ENCODE measurements around the gene SYTL3.
"Not testable (repeated sequence)": the region's sequence is repeated elsewhere in the genome, so short reads cannot be mapped to it uniquely, and the experiment has no call there.

SYTL3 gene

DNA sequence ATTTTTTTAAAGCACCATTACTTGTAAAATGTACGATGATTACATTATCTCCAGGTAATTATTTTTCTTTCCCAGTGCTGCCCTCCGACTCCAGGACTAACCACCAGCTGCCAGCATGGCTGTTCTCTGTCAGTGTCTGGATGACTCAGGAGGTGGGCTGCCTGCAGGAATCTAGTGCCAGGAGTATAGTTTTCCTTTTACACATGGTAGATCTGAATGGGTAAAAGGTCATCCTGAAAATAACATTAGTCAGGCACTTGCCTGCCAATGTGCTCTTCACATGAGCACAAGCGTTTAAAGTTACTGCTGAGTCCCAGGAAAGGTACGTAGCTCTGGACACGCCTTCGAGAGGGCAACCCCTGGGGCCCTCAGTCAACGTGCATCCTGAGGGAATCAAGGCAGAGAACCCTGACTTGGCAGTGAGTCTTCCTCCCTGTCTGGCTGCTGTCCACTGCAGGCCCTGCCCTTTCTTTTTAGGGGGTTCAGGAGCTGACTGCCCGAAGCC is 7.7 kb upstream of the SYTL3 start:
- DNase-seq: no peak

DNA sequence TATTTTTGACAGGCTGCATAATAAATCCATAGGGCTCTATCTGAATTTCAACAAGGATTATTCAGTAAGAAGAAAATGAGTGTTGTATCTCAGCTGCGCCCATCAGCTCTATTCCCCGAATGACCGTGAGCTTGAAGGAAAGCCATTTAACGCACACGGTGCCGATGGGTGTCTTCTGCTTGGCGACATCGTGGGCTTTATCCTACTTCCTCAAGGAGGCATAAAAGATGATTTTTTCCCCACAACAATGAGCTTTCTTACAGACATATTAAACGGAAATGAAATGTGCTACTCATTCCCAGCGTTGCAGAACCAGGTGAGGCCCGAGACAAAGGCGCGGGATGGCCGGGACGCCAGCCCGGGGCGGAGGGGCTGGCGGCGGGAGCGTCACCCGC is 6.0 kb upstream of the SYTL3 start:
- DNase-seq: no peak

DNA sequence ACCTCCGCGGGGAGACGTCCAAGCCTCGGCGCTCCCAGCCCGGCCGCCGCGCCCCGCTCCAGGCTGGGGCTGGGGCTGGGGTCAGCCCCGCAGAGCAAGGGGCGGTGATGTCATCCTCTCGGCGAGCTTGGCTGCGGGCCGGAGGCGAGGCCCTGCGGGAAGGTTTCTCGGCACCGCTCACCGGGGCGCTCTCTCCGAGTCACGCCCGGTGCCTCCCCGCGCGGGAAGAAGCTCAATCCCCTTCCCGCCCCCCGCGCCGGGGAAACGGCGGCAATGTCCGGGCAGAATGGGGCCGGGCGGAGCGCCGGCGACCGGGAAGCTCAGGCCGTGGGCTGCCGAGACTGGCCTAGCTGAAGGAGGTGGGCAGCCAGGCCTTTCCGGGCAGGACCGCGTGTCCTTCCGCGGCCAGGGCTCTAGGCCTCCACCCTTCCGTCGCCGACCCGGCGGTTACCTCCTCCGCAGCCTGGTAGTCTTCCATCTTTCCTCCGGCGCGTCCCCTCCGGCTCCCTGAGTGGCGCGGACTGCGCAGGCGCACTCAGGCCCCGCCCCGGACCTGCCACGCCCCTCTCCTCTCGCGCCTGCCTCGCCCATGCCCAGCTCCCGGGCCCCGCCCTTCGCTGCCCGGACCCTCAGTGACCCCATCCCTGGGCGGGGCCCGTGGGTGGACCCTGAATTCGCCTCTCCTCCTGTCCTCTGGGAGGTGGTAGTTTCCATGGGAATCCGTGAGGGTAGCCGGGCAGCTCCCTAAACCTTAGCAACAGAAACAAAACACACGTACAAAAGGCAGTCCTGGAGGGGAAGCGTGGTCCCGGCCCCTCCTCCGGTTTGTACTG is 5.4 kb upstream of the SYTL3 start, which contains the start of gene DYNLT1:
TSS of gene DYNLT1 (minus strand) at position 513 of the 833 bp plus-strand sequence. CDS start at position 478, 35 bp downstream.
- DNase-seq: peak; percentile 83 to 84

DNA sequence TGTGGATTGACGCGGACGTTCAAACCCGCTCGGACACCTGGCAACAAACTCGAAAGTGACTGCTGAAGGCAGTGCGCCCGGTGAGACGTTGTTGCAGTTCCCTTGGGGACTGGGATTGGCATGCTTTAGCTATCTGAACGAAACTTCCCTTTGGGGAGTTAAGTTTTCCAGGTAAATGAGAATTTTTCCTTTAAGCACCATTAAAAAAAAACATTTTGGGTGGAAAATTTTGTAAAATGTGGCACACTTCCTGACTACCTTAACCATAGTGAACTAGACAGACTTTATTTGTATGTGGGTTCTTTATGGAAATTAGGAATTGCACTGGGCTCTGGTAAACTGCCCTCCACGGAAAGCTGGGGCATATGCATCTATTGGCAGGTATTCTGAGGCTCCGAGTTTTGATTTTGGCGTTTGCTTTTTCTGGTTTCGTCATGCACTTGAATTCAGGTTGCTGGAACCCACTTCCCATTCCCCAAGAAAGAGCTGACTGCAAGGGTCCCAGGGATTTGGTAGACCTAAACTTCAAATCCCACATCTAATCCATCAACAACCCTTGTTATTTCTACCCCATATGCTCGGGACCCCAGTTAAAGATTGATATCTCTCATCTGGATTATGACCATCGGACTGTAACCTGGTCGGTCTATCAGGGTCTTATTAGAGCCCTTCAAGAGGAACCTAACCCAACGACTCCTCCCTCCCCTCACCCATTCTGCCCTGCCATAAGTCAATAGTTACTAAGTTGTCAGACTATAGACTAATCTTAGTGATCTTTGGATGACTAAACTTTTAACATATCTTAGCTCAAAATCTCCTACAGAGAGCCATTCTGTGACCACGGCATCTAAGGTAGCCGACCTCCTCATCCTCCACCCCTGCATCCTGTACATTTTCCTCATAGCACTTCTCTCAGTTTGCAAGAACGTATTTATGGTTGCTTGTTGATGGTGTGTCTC is 4.5 kb upstream of the SYTL3 start:
- DNase-seq: no peak

DNA sequence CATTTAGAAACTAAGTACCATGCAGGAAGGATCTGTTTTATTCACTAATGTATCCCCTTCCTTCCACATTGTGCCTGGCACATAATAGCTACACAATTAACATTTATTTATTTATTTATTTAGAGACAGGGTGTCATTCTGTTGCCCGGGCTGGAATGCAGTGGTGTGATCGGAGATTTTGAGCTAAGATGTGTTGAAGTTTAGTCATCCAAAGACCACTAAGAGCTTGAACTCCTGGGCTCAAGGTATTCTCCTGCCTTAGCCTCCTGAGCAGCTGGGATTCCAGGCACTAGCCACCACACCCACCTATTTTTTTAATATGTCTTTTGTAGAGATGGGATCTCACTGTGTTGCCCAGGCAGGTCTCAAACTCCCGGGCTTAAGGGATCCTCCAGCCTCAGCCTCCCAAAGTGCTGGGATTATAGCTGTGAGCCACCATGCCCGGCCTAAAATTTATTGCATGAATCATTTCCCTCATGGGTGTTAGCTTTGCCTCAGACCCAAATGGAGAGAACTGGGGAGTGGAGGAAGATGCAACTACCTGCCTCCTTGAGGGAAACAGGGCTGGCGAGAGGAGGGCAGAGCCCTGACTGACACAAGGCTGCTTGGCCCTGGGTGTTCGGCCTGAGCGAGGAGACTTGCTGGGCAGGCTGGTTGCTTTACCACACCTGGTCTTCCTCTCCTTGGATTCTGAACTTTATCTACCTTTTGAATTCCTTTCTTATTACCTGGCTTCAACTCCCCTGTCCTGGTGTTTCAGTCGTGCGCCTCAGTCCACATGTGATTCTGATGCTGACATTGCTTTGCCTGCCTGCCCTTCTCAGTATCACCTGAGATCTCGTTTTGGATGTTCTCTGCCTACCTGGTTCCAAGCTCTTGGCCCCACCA is 3.6 kb upstream of the SYTL3 start:
- no peak for DNase-seq

DNA sequence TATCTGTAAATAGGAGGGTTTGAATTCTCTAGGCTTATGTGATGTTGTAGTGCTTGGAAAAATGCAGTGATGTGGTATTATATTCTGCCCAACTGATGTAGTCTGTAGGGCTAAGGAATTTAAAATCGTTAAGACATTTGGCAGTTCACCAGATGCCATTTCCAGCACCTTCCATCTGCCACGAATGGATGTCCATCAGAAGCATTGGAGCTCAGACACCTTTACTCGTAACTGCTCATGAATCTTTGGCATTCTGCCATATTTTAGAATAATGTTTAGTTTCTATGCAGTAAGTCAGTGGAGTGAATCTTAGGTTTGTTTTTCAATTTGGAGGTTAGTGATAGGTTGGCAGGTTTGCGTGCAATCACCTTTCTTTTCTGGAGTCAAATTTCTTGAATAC is 2.4 kb upstream of the SYTL3 start:
- DNase-seq: no peak

DNA sequence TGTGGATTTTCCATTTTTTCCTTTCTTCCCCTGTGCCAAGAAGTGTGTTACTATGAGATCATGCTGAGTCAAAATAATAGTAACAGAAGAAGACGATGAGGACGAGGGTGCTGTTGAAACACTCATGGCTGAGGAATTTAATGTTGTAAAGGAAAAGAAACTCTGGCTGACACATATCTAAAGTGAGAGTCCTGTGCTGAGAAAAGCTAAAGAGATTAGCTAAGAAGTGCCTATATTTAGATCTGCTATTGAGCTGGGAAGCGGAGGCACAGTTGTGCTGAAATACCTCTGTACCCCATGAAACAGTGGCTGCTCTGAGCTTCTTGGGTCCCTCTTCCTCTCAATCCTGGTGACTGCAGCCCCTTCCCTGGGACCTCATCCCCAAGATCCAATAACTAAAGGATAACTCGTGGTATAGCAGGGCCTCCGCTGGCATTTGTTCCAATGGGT is 1.1 kb upstream of the SYTL3 start:
- no peak for DNase-seq

DNA sequence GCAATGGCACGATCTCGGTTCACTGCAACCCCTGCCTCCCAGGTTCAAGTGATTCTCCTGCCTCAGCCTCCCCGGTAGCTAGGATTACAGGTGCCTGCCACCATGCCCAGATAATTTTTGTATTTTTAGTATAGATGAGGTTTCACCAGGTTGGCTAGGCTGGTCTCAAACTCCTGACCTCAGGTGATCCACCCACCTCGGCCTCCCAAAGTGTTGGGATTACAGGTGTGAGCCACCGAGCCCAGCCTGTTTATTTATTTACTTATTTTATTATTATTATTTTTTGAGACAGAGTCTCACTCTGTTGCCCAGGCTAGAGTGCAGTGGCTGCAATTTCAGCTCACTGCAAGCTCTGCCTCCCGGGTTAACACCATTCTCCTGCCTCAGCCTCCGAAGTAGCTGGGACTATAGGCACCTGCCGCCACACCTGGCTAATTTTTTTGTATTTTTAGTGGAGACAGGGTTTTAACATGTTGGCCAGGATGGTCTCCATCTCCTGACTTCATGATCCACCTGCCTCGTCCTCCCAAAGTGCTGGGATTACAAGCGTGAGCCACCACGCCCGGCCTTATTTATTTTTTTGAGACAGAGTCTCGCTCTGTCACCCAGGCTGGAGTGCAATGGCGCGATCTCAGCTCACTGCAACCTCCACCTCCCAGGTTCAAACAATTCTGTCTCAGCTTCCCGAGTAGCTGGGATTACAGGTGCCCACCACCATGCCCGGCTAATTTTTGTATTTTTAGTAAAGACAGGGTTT is 2.3 kb downstream of the SYTL3 start:
- DNase-seq: not testable (repeated sequence)

DNA sequence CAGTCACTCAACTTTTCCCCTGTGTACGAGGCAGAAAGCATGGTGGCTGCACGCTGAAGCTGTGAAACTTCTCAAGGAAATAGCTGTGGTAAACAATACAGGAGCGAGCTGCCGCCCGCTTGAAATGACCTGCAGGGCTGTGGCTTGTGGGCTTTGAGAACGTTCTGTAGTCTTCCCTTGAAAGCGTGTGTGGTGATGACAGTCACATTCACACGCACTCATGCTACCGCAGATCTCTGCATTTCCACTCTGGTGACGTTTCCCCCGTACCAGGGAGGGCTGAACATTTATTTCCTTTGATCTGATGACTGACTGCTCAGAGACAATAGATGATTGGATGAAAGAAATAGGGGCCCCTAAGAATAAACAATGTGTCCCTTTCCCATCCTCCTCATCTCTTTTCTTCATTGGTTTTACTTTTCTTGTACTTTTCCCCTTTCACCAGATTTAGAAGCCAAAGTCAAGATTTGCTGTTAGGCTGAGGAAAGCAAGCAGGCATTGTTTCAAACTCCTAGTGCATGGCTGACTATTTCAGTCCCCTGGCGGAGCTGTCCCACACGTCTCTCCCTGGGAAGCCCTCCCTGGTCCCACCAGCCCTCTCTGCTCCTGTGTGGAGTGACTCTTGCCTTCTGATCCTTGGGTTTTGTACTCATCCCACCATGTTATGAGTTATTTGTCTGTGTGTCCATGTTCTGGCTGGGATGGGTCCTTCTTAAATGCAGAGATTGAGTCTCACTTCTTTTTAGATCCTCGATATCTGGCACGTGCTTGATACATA is 3.9 kb downstream of the SYTL3 start:
- DNase-seq: peak; percentile 84 to 85

DNA sequence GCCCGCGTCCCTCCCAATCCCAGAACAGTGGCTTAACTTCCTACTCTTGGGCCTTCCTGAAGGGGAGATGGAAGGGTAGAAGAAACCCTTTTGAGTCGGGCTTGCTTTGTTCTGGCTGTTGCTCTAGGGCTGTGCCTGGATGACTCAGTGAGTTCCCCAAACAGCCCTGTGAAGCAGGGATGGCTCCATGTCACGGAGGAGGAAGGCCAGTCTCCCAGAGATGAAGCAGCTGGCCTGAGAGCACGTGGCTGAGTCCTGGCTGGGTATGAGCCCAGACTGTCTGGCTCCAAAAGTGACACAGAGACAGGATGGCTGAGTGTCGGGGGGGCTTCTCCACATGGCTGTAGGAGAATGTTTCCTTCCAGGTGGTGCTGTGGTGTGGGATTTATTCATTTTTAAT is 4.6 kb downstream of the SYTL3 start:
- DNase-seq: no peak

DNA sequence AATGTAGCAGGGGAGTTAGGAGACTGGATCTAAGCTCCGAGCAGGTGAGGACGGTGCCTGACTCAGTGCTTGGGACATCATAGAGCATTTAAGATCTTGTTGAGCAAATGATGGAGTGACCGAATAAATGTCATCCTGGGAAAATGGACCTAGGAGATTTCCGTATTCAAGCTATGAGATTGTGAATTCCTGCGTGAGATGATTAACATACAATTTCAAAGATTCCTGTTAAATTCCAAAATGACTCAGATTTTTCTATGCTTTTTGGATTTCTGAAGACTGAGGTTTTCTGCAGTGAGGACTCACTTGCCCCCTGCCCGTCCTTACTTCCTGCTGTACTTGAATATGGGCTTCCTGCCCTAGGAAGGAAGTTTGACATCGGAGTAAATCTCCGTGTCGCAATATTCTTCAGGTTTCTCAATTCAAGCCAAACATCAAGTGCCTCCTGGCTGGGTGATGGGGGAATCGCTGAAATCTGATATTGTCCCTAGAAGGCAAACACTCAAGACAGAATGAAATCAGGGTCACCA is 5.2 kb downstream of the SYTL3 start:
- DNase-seq: no peak

DNA sequence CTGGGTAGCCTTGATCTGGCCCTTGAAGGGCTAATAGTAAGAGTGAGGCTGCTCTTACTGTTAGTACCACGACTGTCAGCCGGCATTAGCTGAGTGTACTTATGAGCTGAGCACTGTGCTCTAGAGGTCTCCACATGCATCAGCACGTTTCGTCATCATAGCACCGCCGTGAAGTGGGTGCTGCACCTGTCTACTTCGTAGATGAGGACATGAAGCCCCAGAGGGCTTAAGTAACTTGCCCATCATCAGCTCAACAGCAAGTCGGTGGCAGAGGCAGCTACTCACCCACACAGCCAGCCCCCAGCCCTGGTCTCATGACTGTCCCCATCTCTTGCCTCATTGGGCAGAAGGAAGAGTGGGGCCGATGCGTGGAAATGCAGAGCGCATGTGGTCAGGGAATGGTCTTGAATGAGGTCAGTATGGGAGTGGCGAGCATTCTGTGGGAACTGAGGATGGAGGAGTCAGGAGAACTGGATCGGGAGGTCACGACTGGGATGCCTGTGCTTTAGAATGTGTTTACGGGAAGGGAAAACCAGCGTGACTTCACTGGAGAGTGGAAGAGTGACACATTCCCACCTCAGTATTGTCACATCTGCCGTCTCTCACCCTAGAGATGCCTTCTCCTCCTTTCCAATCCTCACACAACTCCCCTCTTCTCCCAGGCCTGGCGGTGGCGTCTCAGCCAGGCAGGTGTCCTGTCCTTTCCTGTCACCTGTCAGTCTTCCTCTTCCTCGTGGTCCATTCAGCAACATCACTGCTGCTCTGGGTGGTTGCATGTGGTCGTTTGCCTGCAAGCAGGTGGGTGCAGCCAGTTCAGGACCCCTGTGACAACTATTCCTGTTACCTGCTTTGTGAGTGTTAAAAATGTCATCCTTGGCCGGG is 6.0 kb downstream of the SYTL3 start:
- DNase-seq: no peak

DNA sequence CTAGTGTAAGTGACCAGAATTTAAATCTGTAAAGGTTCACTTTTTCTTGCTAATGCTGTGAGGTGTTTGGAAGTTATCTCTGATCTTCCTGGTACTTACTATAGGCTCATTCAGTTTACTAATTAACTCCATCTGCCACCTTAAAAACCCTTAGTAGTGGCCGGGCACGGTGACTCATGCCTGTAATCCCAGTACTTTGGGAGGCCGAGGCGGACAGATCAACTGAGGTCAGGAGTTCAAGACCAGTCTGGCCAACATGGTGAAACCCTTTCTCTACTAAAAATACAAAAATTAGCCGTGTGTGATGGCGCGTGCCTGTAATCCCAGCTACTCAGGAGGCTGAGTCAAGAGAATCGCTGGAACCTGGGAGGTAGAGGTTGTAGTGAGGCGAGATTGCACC is 7.1 kb downstream of the SYTL3 start:
- DNase-seq: not testable (repeated sequence)

DNA sequence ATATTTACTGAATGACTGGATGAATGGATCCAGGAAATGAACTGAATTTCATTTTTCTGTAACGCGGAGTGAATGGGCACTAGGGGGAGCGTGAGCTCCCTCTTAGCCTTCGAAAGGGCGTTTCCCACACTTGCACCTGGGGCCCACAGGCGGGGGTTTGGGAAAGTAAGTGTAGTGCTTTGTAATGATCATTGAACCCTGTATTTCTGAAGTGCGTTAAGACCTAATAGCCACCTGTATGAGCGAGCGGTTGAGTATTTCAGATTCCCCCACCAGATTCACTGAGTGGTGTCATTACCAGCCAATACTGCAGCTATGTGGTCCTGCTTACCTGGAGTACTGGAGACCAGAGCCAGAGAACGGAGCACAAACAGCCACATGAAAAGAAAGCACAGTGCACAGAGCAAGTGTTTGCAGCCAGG is 10.5 kb downstream of the SYTL3 start:
- DNase-seq: peak; percentile 40 to 42

DNA sequence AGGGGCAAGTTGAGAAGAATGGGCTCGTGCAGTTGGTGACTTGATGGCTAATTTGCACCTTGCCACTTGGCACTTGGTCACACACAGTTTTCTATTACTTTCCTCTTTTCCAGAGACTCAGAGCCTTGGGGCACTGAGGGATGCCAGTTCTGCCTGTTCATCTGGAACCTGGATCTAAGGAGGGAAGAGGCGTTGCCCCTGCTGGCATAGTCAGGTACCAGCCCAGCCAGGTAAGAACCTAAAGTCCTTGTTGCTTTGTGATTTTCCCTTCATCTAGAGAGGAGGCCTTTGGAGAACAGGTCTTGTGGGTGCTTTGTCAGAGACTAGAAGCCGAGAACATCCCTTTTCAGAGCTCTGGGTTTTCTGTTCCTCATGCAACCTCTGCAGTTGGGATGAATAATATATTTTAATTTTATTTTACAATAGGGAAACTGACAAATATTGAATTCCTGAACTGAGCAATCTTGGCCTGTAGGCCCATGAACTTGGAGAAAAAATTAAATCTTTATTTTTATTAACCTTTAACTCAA is 11.4 kb downstream of the SYTL3 start:
- no peak for DNase-seq

DNA sequence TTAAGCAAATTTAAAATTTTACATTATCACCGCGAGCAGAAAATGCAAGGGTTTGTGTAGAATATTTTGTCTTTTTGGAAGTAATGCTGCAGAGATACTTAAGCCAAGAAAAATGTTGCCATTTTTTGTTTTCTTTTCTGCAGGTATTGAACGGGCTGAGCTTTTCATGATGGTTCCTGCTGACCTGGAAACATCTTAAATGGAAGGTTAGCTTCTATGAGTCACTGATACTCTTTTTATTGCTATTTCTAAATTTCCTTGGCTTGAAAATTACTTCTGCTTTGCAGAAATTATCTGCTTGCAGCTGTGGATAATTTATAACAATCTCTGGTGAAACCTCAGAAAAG is 12.7 kb downstream of the SYTL3 start:
- DNase-seq: no peak

DNA sequence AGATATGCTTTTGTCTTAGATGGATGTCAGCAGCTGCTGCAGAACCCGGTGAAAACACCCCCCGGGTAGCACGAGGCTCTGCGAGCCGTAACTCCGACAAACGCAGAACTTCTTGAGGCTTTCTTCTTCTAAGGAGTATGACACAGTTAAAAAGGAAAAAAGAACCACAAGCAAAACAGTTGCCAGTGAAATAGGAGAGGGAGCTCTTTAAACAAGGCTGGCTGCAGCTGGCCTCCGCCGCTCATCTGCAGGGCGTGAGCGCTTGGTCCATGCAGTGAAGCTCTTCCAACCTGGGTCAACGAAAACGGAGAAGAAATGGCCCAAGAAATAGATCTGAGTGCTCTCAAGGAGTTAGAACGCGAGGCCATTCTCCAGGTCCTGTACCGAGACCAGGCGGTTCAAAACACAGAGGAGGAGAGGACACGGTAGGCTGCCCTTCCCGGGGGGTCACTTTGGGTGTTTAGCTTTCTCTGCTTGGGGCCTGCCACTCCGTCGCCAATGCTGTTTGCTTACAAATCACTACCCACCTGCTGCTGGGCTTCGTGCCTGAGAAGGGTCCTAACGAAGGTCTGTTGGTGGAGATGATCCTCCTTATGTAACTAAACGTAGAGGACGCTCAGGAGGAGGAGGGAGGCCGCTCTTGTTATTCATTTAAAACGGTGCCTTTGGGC is 13.2 kb downstream of the SYTL3 start:
- DNase-seq: no peak

DNA sequence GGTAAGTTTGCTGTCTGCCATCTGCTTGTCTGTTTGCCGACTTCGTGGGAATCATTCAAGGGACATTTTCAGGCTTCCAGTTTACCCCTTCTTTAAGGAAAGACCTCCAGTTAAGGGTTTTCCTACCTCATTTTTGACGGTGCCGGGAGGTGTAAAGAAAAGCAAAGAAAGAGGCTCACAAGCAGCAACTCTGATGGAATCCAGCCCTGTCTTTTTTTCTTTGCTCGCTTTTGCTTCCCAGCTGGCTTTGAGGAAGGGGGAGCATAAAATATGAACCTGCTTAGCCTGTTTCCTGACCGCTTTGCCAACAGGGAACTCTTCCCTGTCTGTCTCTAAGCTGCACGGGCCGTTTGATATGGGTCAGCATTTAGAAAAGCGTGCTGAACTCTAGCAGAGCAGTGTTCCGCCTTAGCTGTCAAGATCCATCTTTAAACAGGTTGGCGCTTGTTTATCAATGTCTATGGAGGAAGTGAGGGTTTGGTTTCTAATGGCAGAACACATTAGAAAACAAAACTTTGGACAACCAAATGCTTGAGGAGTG is 13.8 kb downstream of the SYTL3 start:
- no peak for DNase-seq
